GM23248 (cell line): Measurements from ENCODE around the gene FSIP1. TPM values are rescaled to one million over a fixed set of nuclear protein-coding genes. Genes with fewer than 3 reads are reported as not detected.

Experiments
- DNase-seq: peaks from one replicate; pipeline ENCODE4 v3.0.0-alpha.2; 2015
- H2AFZ ChIP-seq: fragments of 200-600 bp; sonication (generic); 2 replicates; pipeline ENCODE4 v1.6.1; 2016; ENCODE audit warnings: antibody characterized with exemption
- H3F3A ChIP-seq: fragments of 200-600 bp; sonication (generic); 2 replicates; pipeline ENCODE4 v1.6.1; 2016; ENCODE audit warnings: mild to moderate bottlenecking, antibody characterized with exemption, mixed run types; ENCODE audit not compliant: insufficient read depth
- H3K27ac ChIP-seq: fragments of 200-600 bp; sonication (generic); 2 replicates; pipeline ENCODE4 v1.5.1; 2016; ENCODE audit warnings: mild to moderate bottlenecking
- H3K27me3 ChIP-seq: fragments of 200-600 bp; sonication (generic); replicated peaks from 2 replicates; pipeline ENCODE4 v1.6.1; 2016; ENCODE audit warnings: mild to moderate bottlenecking; ENCODE audit not compliant: insufficient read depth
- H3K36me3 ChIP-seq: fragments of 200-600 bp; sonication (generic); 2 replicates; pipeline ENCODE4 v1.6.1; 2016; ENCODE audit warnings: low read depth, mild to moderate bottlenecking
- H3K4me1 ChIP-seq: fragments of 200-600 bp; sonication (generic); 2 replicates; pipeline ENCODE4 v1.6.1; 2016; ENCODE audit warnings: mild to moderate bottlenecking; ENCODE audit not compliant: insufficient read depth
- H3K4me2 ChIP-seq: fragments of 200-600 bp; sonication (generic); one replicate; pipeline ENCODE4 v1.6.1; 2016; ENCODE audit warnings: mild to moderate bottlenecking; ENCODE audit not compliant: unreplicated experiment
- H3K4me3 ChIP-seq: fragments of 200-600 bp; sonication (generic); 2 replicates; pipeline ENCODE4 v1.5.1; 2016; ENCODE audit warnings: mild to moderate bottlenecking
- H3K79me2 ChIP-seq: fragments of 200-600 bp; sonication (generic); 2 replicates; pipeline ENCODE4 v1.6.1; 2016; ENCODE audit warnings: mild to moderate bottlenecking; ENCODE audit not compliant: insufficient read depth
- H3K9ac ChIP-seq: fragments of 200-600 bp; sonication (generic); 2 replicates; pipeline ENCODE4 v1.6.1; 2016; ENCODE audit warnings: mild to moderate bottlenecking
- H3K9me2 ChIP-seq: fragments of 200-600 bp; sonication (generic); 2 replicates; pipeline ENCODE4 v1.6.1; 2016; ENCODE audit warnings: mixed run types, mild to moderate bottlenecking, moderate library complexity; ENCODE audit not compliant: insufficient read depth
- H3K9me3 ChIP-seq: fragments of 200-600 bp; sonication (generic); one replicate; pipeline ENCODE4 v1.6.1; 2017; ENCODE audit warnings: low read depth
- H4K20me1 ChIP-seq: fragments of 200-600 bp; sonication (generic); 2 replicates; pipeline ENCODE4 v1.6.0; 2016; ENCODE audit not compliant: insufficient read depth
- EZH2 ChIP-seq: fragments of 200-600 bp; sonication (generic); IDR thresholded peaks from 2 replicates; pipeline ENCODE4 v1.6.1; 2018; ENCODE audit warnings: antibody characterized with exemption, mild to moderate bottlenecking; ENCODE audit not compliant: insufficient read depth, poor library complexity, severe bottlenecking
- EZH2phosphoT487 ChIP-seq: fragments of 200-600 bp; sonication (generic); IDR thresholded peaks from 2 replicates; pipeline ENCODE4 v1.6.1; 2018; ENCODE audit warnings: antibody characterized with exemption, moderate library complexity, mild to moderate bottlenecking, low read depth; ENCODE audit not compliant: insufficient read depth
- WGBS, 2 experiments: methylation state at CpG; one replicate each; pipeline ENCODE4 v1.1.6; 2015 to 2017; ENCODE audit warnings: low lambda C conversion rate in 2 of 2, low coverage in 1 of 2; ENCODE audit errors: missing lambda C conversion rate in 2 of 2; 5-methylcytosine and 5-hydroxymethylcytosine counted together
- in situ Hi-C: fragments of 300-500 bp; cut with MboI; formaldehyde crosslinking; loops from 2 replicates; pipeline ENCODE4 v1.15.0; 2020
- polyA plus RNA-seq: library from polyadenylated mRNA; unstranded; fragments of >200 nt; fragmentation: Nextera tagmentation; extraction: Ambion mirVana; gene quantifications from 2 replicates; pipeline ENCODE4 v1.2.1, GENCODE V29; 2016
- total RNA-seq: library from RNA; depleted of rRNA; stranded (reverse); fragments of >200 nt; shearing (Covaris generic); gene quantifications from 2 replicates; pipeline ENCODE4 v1.2.3, GENCODE V29; 2014

The FSIP1 gene
- total and polyA plus RNA-seq, 2 experiments from 2014 or later: 2.4 TPM

GRCh38 chr15:39796601-39797000 is 14.0 kb upstream of the FSIP1 start:
- Histone ChIP-seq H4K20me1 (no peaks in the 10 kb centered on the region), H3F3A (peaks cover 18% of the 10 kb centered on the region; the same call in 1 of the 2 replicates), H3K36me3 (peaks cover 42% of the 10 kb centered on the region), H3K9me3 (no peaks in the 10 kb centered on the region), H3K27ac (no peak overlapping the region), H3K4me3 (no peak overlapping the region), H3K4me1 (no peaks in the 10 kb centered on the region), H3K9ac (no peak overlapping the region), H2AFZ (no peak overlapping the region), H3K9me2 (no peaks in the 10 kb centered on the region), H3K79me2 (peaks cover 19% of the 10 kb centered on the region), H3K4me2 (no peak overlapping the region), H3K27me3 (no peaks in the 10 kb centered on the region)
- 99% methylated on average over 5 of the region's 5 CpGs for WGBS, 2 experiments
- DNase-seq: no peak
- in situ Hi-C loops: no loop called here
- TF ChIP-seq EZH2 (no peak), EZH2phosphoT487 (no peak)

GRCh38 chr15:39795486-39795885 is 12.8 kb upstream of the FSIP1 start:
- Histone ChIP-seq H3K9me3 (no peaks in the 10 kb centered on the region), H4K20me1 (no peaks in the 10 kb centered on the region), H3K36me3 (peaks cover 31% of the 10 kb centered on the region), H3K27me3 (no peaks in the 10 kb centered on the region), H3K9ac (no peak overlapping the region), H3K79me2 (peaks cover 8% of the 10 kb centered on the region; the same call in 1 of the 2 replicates), H3K4me1 (no peaks in the 10 kb centered on the region), H3K4me3 (no peak overlapping the region), H3F3A (peaks cover 18% of the 10 kb centered on the region; the same call in 1 of the 2 replicates), H3K27ac (no peak overlapping the region), H3K9me2 (no peaks in the 10 kb centered on the region), H2AFZ (no peak overlapping the region), H3K4me2 (no peak overlapping the region)
- 60 to 71% methylated on average over 3 of the region's 3 CpGs for WGBS, 2 experiments
- no peak for DNase-seq
- in situ Hi-C loops: no loop called here
- no peak for TF ChIP-seq EZH2phosphoT487
- TF ChIP-seq EZH2: no peak

- Histone ChIP-seq H3K27ac (no peak overlapping the region), H3K9ac (no peak overlapping the region), H3K9me3 (no peaks in the 10 kb centered on the region), H3F3A (peaks cover 23% of the 10 kb centered on the region), H3K4me2 (no peak overlapping the region), H3K4me1 (peaks cover 4% of the 10 kb centered on the region), H3K27me3 (no peaks in the 10 kb centered on the region), H3K79me2 (peaks cover 3% of the 10 kb centered on the region; the same call in 1 of the 2 replicates), H3K4me3 (no peak overlapping the region), H3K9me2 (no peaks in the 10 kb centered on the region), H4K20me1 (no peaks in the 10 kb centered on the region), H2AFZ (no peak overlapping the region), H3K36me3 (peaks cover 26% of the 10 kb centered on the region)
- WGBS, 2 experiments: 95 to 96% methylated on average over 3 of the region's 3 CpGs
- no peak for DNase-seq
- in situ Hi-C loops: no loop called here
- no peak for TF ChIP-seq EZH2
- no peak for TF ChIP-seq EZH2phosphoT487
Observed at GRCh38 chr15:39794954-39795353, 12.3 kb upstream of the FSIP1 start.

- H3K4me2 ChIP-seq: no peak overlapping the region
- WGBS, 2 experiments: 97% methylated on average over 4 of the region's 4 CpGs
- H3F3A ChIP-seq: peaks cover 33% of the 10 kb centered on the region
- no peak for DNase-seq
- no peak overlapping the region for H2AFZ ChIP-seq
- TF ChIP-seq EZH2phosphoT487 (no peak), EZH2 (no peak)
- H3K27ac ChIP-seq: no peak overlapping the region
- peaks cover 14% of the 10 kb centered on the region for H3K4me1 ChIP-seq
- H3K4me3 ChIP-seq: no peak overlapping the region
- H3K36me3 ChIP-seq: peaks cover 18% of the 10 kb centered on the region
- H3K9me3 ChIP-seq: no peaks in the 10 kb centered on the region
- H4K20me1 ChIP-seq: no peaks in the 10 kb centered on the region
- H3K27me3 ChIP-seq: no peaks in the 10 kb centered on the region
- no peaks in the 10 kb centered on the region for H3K79me2 ChIP-seq
- no peak overlapping the region for H3K9ac ChIP-seq
- in situ Hi-C loops: no loop called here
- H3K9me2 ChIP-seq: no peaks in the 10 kb centered on the region
Observed at GRCh38 chr15:39793923-39794322, 11.3 kb upstream of the FSIP1 start.
